ENCODE results near the gene USP11.
"Not testable (repeated sequence)": the region's sequence is repeated elsewhere in the genome, so short reads cannot be mapped to it uniquely, and the experiment has no call there.

USP11 gene

GRCh38 chrX:47283015-47283771 is 50.4 kb downstream of the USP11 start:
- Histone ChIP-seq H3K4me1 (ENCODE audit: insufficient read depth, poor library complexity, severe bottlenecking) (peaks cover 3% of the 10 kb centered on the region), H3K27ac (ENCODE audit: poor library complexity, severe bottlenecking) (no peak overlapping the region), H3K36me3 (ENCODE audit: low read depth) (no peaks in the 10 kb centered on the region), H3K27me3 (ENCODE audit: insufficient read depth, poor library complexity, severe bottlenecking) (no peaks in the 10 kb centered on the region), H3K9me3 (ENCODE audit: severe bottlenecking) (no peaks in the 10 kb centered on the region), H3K4me3 (ENCODE audit: severe bottlenecking) (no peak overlapping the region)
- no peak for TF ChIP-seq CTCF (IDR thresholded peaks at IDR 0.05; ENCODE audit: poor library complexity, severe bottlenecking)
- no peak for DNase-seq (ENCODE audit: low spot score)
- ATAC-seq (ENCODE audit: low read depth) = no peak

DNA sequence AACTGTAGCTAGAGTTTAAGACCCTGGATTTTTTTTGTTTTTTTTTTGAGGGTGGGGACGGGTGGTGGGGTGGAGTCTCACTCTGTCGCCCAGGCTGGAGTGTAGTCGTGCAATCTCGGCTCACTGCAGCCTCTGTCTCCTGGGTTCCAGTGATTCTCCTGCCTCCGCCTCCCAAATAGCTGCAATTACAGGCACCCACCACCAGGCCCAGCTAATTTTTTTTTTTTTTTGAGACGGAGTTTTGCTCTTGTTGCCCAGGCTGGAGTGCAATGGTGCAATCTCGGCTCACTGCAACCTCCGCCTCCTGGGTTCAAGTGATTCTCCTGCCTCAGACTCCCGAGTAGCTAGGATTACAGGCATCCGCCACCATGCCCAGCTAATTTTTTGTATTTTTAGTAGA is 51.8 kb downstream of the USP11 start:
- ATAC-seq (ENCODE audit: low read depth) = not testable (repeated sequence)

GRCh38 chrX:47285836-47286320 is 53.1 kb downstream of the USP11 start:
- no peaks in the 10 kb centered on the region for H3K27me3 ChIP-seq (ENCODE audit: insufficient read depth, poor library complexity, severe bottlenecking)
- no peaks in the 10 kb centered on the region for H3K36me3 ChIP-seq (ENCODE audit: low read depth)
- no peak for TF ChIP-seq CTCF (IDR thresholded peaks at IDR 0.05; ENCODE audit: poor library complexity, severe bottlenecking)
- no peak overlapping the region for H3K4me3 ChIP-seq (ENCODE audit: severe bottlenecking)
- no peaks in the 10 kb centered on the region for H3K4me1 ChIP-seq (ENCODE audit: insufficient read depth, poor library complexity, severe bottlenecking)
- no peak for DNase-seq (ENCODE audit: low spot score)
- no peaks in the 10 kb centered on the region for H3K9me3 ChIP-seq (ENCODE audit: severe bottlenecking)
- no peak for ATAC-seq (ENCODE audit: low read depth)
- H3K27ac ChIP-seq (ENCODE audit: poor library complexity, severe bottlenecking) = no peak overlapping the region

More for the DNA sequence above, 51.8 kb downstream of the USP11 start:
- not testable (repeated sequence) for H3K36me3 ChIP-seq (ENCODE audit: low read depth); DNase-seq (ENCODE audit: low spot score); H3K9me3 ChIP-seq (ENCODE audit: severe bottlenecking); H3K27ac ChIP-seq (ENCODE audit: poor library complexity, severe bottlenecking); H3K4me1 ChIP-seq (ENCODE audit: insufficient read depth, poor library complexity, severe bottlenecking); H3K27me3 ChIP-seq (ENCODE audit: insufficient read depth, poor library complexity, severe bottlenecking); H3K4me3 ChIP-seq (ENCODE audit: severe bottlenecking)

DNA sequence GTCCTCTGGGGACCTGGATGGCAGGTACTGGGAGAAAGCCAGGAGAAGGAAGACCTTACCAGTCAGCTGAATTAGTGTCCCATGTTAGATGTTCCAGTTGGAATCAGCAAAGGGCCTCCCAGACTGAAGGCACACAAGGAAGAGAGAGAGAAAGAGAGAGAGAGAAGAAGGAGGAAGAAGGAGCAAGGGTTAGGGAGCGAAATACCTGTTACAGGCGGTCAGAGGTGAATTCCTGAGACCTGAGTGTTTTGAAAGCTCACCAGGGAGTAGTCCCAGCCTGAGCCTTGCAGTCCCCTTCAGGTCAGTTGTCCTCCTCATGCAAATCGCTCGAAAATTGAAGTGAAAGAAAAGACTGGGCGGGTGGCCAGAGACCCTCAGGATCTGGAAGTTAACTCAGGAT is 60.3 kb downstream of the USP11 start:
- H3K36me3 ChIP-seq (ENCODE audit: low read depth) = no peaks in the 10 kb centered on the region
- no peak overlapping the region for H3K27ac ChIP-seq (ENCODE audit: poor library complexity, severe bottlenecking)
- ATAC-seq (ENCODE audit: low read depth) = no peak
- no peak for DNase-seq (ENCODE audit: low spot score)
- H3K9me3 ChIP-seq (ENCODE audit: severe bottlenecking) = no peaks in the 10 kb centered on the region
- H3K27me3 ChIP-seq (ENCODE audit: insufficient read depth, poor library complexity, severe bottlenecking) = no peaks in the 10 kb centered on the region
- H3K4me1 ChIP-seq (ENCODE audit: insufficient read depth, poor library complexity, severe bottlenecking) = peaks cover 12% of the 10 kb centered on the region
- TF ChIP-seq CTCF (IDR thresholded peaks at IDR 0.05; ENCODE audit: poor library complexity, severe bottlenecking) = no peak
- no peak overlapping the region for H3K4me3 ChIP-seq (ENCODE audit: severe bottlenecking)

DNA sequence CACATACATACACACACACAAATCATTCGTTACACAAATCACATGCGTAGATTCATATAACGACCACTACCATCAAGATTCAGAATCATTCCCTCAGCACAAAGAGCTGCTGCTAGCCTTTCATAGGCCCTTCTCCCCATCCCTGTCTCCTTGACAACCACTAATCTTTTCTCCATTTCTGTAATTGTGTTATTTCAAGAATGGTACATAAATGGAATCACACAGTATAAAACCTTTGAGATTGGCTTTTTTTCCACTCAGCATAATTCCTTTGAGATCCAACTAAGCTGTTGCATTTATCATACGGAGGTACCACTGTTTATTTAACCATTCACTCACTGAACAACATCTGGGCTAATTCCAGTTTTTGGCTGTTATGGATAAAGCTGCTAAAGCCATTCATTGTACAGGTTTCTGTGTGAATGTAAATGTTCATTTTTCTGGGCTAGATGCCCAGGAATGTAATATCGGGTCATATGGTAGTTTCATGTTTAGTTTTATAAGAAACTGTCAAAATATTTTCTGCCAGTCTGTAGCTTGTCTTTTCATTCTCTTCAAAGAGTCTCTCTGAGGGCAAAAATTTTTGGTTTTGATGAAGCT is 64.1 kb downstream of the USP11 start:
- H3K27ac ChIP-seq (ENCODE audit: poor library complexity, severe bottlenecking) = peak overlapping the region; percentile 14
- no peak for TF ChIP-seq CTCF (IDR thresholded peaks at IDR 0.05; ENCODE audit: poor library complexity, severe bottlenecking)

More for the DNA sequence above, 64.1 kb downstream of the USP11 start:
- H3K4me1 ChIP-seq (ENCODE audit: insufficient read depth, poor library complexity, severe bottlenecking) = peaks cover 15% of the 10 kb centered on the region
- H3K4me3 ChIP-seq (ENCODE audit: severe bottlenecking) = no peak overlapping the region
- no peaks in the 10 kb centered on the region for H3K27me3 ChIP-seq (ENCODE audit: insufficient read depth, poor library complexity, severe bottlenecking)
- DNase-seq (ENCODE audit: low spot score) = no peak
- no peaks in the 10 kb centered on the region for H3K9me3 ChIP-seq (ENCODE audit: severe bottlenecking)
- ATAC-seq (ENCODE audit: low read depth) = no peak
- H3K36me3 ChIP-seq (ENCODE audit: low read depth) = no peaks in the 10 kb centered on the region
